K562 (cell line): ENCODE data around the gene KLRC2. TPM values are rescaled to one million over a fixed set of nuclear protein-coding genes. Genes with fewer than 3 reads are reported as not detected.

Experiments
- DMBX1 ChIP-seq: fragments of 250-450 bp; sonication (Bioruptor Pico); IDR thresholded peaks from 2 replicates; pipeline ENCODE4 v1.8.0; 2022; ENCODE audit warnings: inconsistent platforms, mild to moderate bottlenecking, moderate library complexity, borderline replicate concordance
- HCFC1 ChIP-seq: IDR thresholded peaks from 2 replicates; pipeline ENCODE4 v1.6.1; 2012; ENCODE audit warnings: low read depth, low read length, improper control_type of control experiment
- LARP7 ChIP-seq: fragments of 450-650 bp; IDR thresholded peaks from 2 replicates; pipeline ENCODE4 v1.6.1; 2016
- polyA plus RNA-seq, 8 experiments: library from polyadenylated mRNA; depleted of rRNA in 4 of 8; stranded (reverse) in 5 of 8; unstranded in 3 of 8; fragments of >200 nt; fragmentation: Nextera tagmentation in 2 of 8; fragmentation: Illumina TruSeq in 1 of 8; extraction: Ambion mirVana in 2 of 8; extraction: Trizol in 1 of 8; gene quantifications; 2 replicates each; pipeline versions ENCODE4 v1.2.1 to v1.2.3, GENCODE V29; 2011 to 2014; ENCODE audit warnings: inconsistent platforms in 1 of 8, missing spikeins in 1 of 8
- total RNA-seq, 7 experiments: library from RNA; depleted of rRNA in 6 of 7; stranded (reverse); fragments of >200 nt in 6 of 7; fragmentation: Illumina TruSeq in 2 of 7; extraction: Trizol in 2 of 7; gene quantifications; 2 replicates each; pipeline versions ENCODE4 v1.2.1 to v1.2.3, GENCODE V29; 2011 to 2021; ENCODE audit warnings: low replicate concordance in 1 of 7

The KLRC2 gene
- total and polyA plus RNA-seq, 9 of the 15 experiments (the other 6 are each of a cell fraction or from before 2014, with no cell fraction given) = not detected

- TF ChIP-seq DMBX1 (CRISPR knock-in tag) = no peak
- TF ChIP-seq HCFC1 = no peak
- no peak for TF ChIP-seq LARP7
- TF ChIP-seq, all 486 proteins: peak for 0
Measured at GRCh38 chr12:10381928-10382628, 53.7 kb downstream of the KLRC2 start (continued).

Other genes starting within 250 kb of the KLRC2 start
Only the 7 nearest of the 9 such genes appear.
- not detected in 2 replicates for gene KLRD1, start 128.1 kb downstream of the KLRC2 start, total RNA-seq (2014; rRNA removed)
- not detected in 2 replicates for gene KLRD1, start 128.1 kb downstream of the KLRC2 start, total RNA-seq (2014; rRNA removed; fragmentation: Illumina TruSeq; extraction: Trizol)
- not detected in 2 replicates for gene KLRD1, start 128.1 kb downstream of the KLRC2 start, total RNA-seq (2015; rRNA removed; fragmentation: Illumina TruSeq; extraction: Trizol)
- not detected in 2 replicates for gene KLRD1, start 128.1 kb downstream of the KLRC2 start, total RNA-seq (2021)
- not detected in 2 replicates for gene KLRD1, start 128.1 kb downstream of the KLRC2 start, polyA plus RNA-seq (2011; rRNA removed)
- gene KLRD1, start 128.1 kb downstream of the KLRC2 start, polyA plus RNA-seq (2014; fragmentation: Illumina TruSeq; extraction: Trizol) = not detected in 2 replicates
- not detected for gene KLRD1, start 128.1 kb downstream of the KLRC2 start, polyA plus RNA-seq (2014; fragmentation: Nextera tagmentation; extraction: Ambion mirVana)
- gene KLRD1, start 128.1 kb downstream of the KLRC2 start, polyA plus RNA-seq (2014; rRNA removed) = not detected in 2 replicates
- not detected in 2 replicates for gene KLRK1, start 46.0 kb downstream of the KLRC2 start, total RNA-seq (2014; rRNA removed)
- gene KLRK1, start 46.0 kb downstream of the KLRC2 start, total RNA-seq (2014; rRNA removed; fragmentation: Illumina TruSeq; extraction: Trizol) = 0.07 TPM in 1 of 2 replicates, not detected in the other
- not detected in 2 replicates for gene KLRK1, start 46.0 kb downstream of the KLRC2 start, total RNA-seq (2015; rRNA removed; fragmentation: Illumina TruSeq; extraction: Trizol)
- 0.09 TPM in 2 replicates for gene KLRK1, start 46.0 kb downstream of the KLRC2 start, total RNA-seq (2021)
- 0.06 and 0.11 TPM in 2 replicates for gene KLRK1, start 46.0 kb downstream of the KLRC2 start, polyA plus RNA-seq (2011; rRNA removed)
- gene KLRK1, start 46.0 kb downstream of the KLRC2 start, polyA plus RNA-seq (2014; fragmentation: Illumina TruSeq; extraction: Trizol) = 0.09 TPM in 1 of 2 replicates, not detected in the other
- gene KLRK1, start 46.0 kb downstream of the KLRC2 start, polyA plus RNA-seq (2014; fragmentation: Nextera tagmentation; extraction: Ambion mirVana) = under 1 TPM; 0.03 to 0.04 TPM
- not detected in 2 replicates for gene KLRK1, start 46.0 kb downstream of the KLRC2 start, polyA plus RNA-seq (2014; rRNA removed)
- gene KLRC4, start 26.3 kb downstream of the KLRC2 start, total RNA-seq (2014; rRNA removed) = not detected in 2 replicates
- gene KLRC4, start 26.3 kb downstream of the KLRC2 start, total RNA-seq (2014; rRNA removed; fragmentation: Illumina TruSeq; extraction: Trizol) = not detected in 2 replicates
- not detected in 2 replicates for gene KLRC4, start 26.3 kb downstream of the KLRC2 start, total RNA-seq (2015; rRNA removed; fragmentation: Illumina TruSeq; extraction: Trizol)
- gene KLRC4, start 26.3 kb downstream of the KLRC2 start, total RNA-seq (2021) = not detected in 2 replicates
- 0.17 and 0.34 TPM in 2 replicates for gene KLRC4, start 26.3 kb downstream of the KLRC2 start, polyA plus RNA-seq (2011; rRNA removed)
- gene KLRC4, start 26.3 kb downstream of the KLRC2 start, polyA plus RNA-seq (2014; fragmentation: Illumina TruSeq; extraction: Trizol) = not detected in 2 replicates
- gene KLRC4, start 26.3 kb downstream of the KLRC2 start, polyA plus RNA-seq (2014; fragmentation: Nextera tagmentation; extraction: Ambion mirVana) = not detected
- not detected in 2 replicates for gene KLRC4, start 26.3 kb downstream of the KLRC2 start, polyA plus RNA-seq (2014; rRNA removed)
- 0.12 and 0.32 TPM in 2 replicates for gene KLRC3, start 15.4 kb downstream of the KLRC2 start, total RNA-seq (2014; rRNA removed)
- gene KLRC3, start 15.4 kb downstream of the KLRC2 start, total RNA-seq (2014; rRNA removed; fragmentation: Illumina TruSeq; extraction: Trizol) = 0.35 TPM in 1 of 2 replicates, not detected in the other
- not detected in 2 replicates for gene KLRC3, start 15.4 kb downstream of the KLRC2 start, total RNA-seq (2015; rRNA removed; fragmentation: Illumina TruSeq; extraction: Trizol)
- gene KLRC3, start 15.4 kb downstream of the KLRC2 start, total RNA-seq (2021) = not detected in 2 replicates
- 0.31 TPM in 1 of 2 replicates, not detected in the other for gene KLRC3, start 15.4 kb downstream of the KLRC2 start, polyA plus RNA-seq (2011; rRNA removed)
- gene KLRC3, start 15.4 kb downstream of the KLRC2 start, polyA plus RNA-seq (2014; fragmentation: Illumina TruSeq; extraction: Trizol) = 0.21 and 0.60 TPM in 2 replicates
- under 1 TPM in 1 of 2 experiments, not detected in 1; 0.15 TPM for gene KLRC3, start 15.4 kb downstream of the KLRC2 start, polyA plus RNA-seq (2014; fragmentation: Nextera tagmentation; extraction: Ambion mirVana)
- gene KLRC3, start 15.4 kb downstream of the KLRC2 start, polyA plus RNA-seq (2014; rRNA removed) = 0.09 TPM in 1 of 2 replicates, not detected in the other
- gene KLRC1, start 17.4 kb upstream of the KLRC2 start, total RNA-seq (2014; rRNA removed) = not detected in 2 replicates
- gene KLRC1, start 17.4 kb upstream of the KLRC2 start, total RNA-seq (2014; rRNA removed; fragmentation: Illumina TruSeq; extraction: Trizol) = not detected in 2 replicates
- gene KLRC1, start 17.4 kb upstream of the KLRC2 start, total RNA-seq (2015; rRNA removed; fragmentation: Illumina TruSeq; extraction: Trizol) = not detected in 2 replicates
- gene KLRC1, start 17.4 kb upstream of the KLRC2 start, total RNA-seq (2021) = not detected in 2 replicates
- gene KLRC1, start 17.4 kb upstream of the KLRC2 start, polyA plus RNA-seq (2011; rRNA removed) = not detected in 2 replicates
- gene KLRC1, start 17.4 kb upstream of the KLRC2 start, polyA plus RNA-seq (2014; fragmentation: Illumina TruSeq; extraction: Trizol) = not detected in 2 replicates
- gene KLRC1, start 17.4 kb upstream of the KLRC2 start, polyA plus RNA-seq (2014; fragmentation: Nextera tagmentation; extraction: Ambion mirVana) = not detected
- not detected in 2 replicates for gene KLRC1, start 17.4 kb upstream of the KLRC2 start, polyA plus RNA-seq (2014; rRNA removed)
- 2.3 and 2.9 TPM in 2 replicates for gene EIF2S3B, start 69.9 kb upstream of the KLRC2 start, total RNA-seq (2014; rRNA removed)
- gene EIF2S3B, start 69.9 kb upstream of the KLRC2 start, total RNA-seq (2014; rRNA removed; fragmentation: Illumina TruSeq; extraction: Trizol) = 5.1 and 6.0 TPM in 2 replicates
- gene EIF2S3B, start 69.9 kb upstream of the KLRC2 start, total RNA-seq (2015; rRNA removed; fragmentation: Illumina TruSeq; extraction: Trizol) = 1.3 and 2.1 TPM in 2 replicates
- 0.64 and 1.3 TPM in 2 replicates for gene EIF2S3B, start 69.9 kb upstream of the KLRC2 start, total RNA-seq (2021)
- 2.0 and 2.4 TPM in 2 replicates for gene EIF2S3B, start 69.9 kb upstream of the KLRC2 start, polyA plus RNA-seq (2011; rRNA removed)
- gene EIF2S3B, start 69.9 kb upstream of the KLRC2 start, polyA plus RNA-seq (2014; fragmentation: Illumina TruSeq; extraction: Trizol) = 2.1 and 2.8 TPM in 2 replicates
- under 1 TPM; 0.45 to 0.73 TPM for gene EIF2S3B, start 69.9 kb upstream of the KLRC2 start, polyA plus RNA-seq (2014; fragmentation: Nextera tagmentation; extraction: Ambion mirVana)
- gene EIF2S3B, start 69.9 kb upstream of the KLRC2 start, polyA plus RNA-seq (2014; rRNA removed) = 1.5 TPM in 2 replicates
- 50.7 and 57.0 TPM in 2 replicates for gene MAGOHB, start 177.6 kb upstream of the KLRC2 start, total RNA-seq (2014; rRNA removed)
- 94.5 and 110 TPM in 2 replicates for gene MAGOHB, start 177.6 kb upstream of the KLRC2 start, total RNA-seq (2014; rRNA removed; fragmentation: Illumina TruSeq; extraction: Trizol)
- 78.2 and 85.4 TPM in 2 replicates for gene MAGOHB, start 177.6 kb upstream of the KLRC2 start, total RNA-seq (2015; rRNA removed; fragmentation: Illumina TruSeq; extraction: Trizol)
- 55.4 and 62.3 TPM in 2 replicates for gene MAGOHB, start 177.6 kb upstream of the KLRC2 start, total RNA-seq (2021)
- gene MAGOHB, start 177.6 kb upstream of the KLRC2 start, polyA plus RNA-seq (2011; rRNA removed) = 42.2 and 58.0 TPM in 2 replicates
- 34.5 and 34.7 TPM in 2 replicates for gene MAGOHB, start 177.6 kb upstream of the KLRC2 start, polyA plus RNA-seq (2014; fragmentation: Illumina TruSeq; extraction: Trizol)
- gene MAGOHB, start 177.6 kb upstream of the KLRC2 start, polyA plus RNA-seq (2014; fragmentation: Nextera tagmentation; extraction: Ambion mirVana) = 100 to 1,000 TPM; 168 to 177 TPM
- 79.6 and 87.9 TPM in 2 replicates for gene MAGOHB, start 177.6 kb upstream of the KLRC2 start, polyA plus RNA-seq (2014; rRNA removed)